Activated CD8-positive, alpha-beta memory T cell treated with anti-CD3 and anti-CD28 coated beads, Interleukin-2, amount 50 U/mL, for 24 hours (primary cell): ENCODE results near the gene ORC4.
"Not testable (repeated sequence)": the region's sequence is repeated elsewhere in the genome, so short reads cannot be mapped to it uniquely, and the experiment has no call there.

Experiments
- DNase-seq: peaks from one replicate; pipeline ENCODE4 v3.0.0-alpha.2; 2020; ENCODE audit errors: extremely low read depth

ORC4 gene

GRCh38 chr2:148014616-148015015 lies 5.9 kb downstream of the ORC4 start:
- no peak for DNase-seq

- no peak for DNase-seq
Observed at GRCh38 chr2:148013876-148014275, 6.7 kb downstream of the ORC4 start.

- not testable (repeated sequence) for DNase-seq
Observed at GRCh38 chr2:148008411-148008810, 12.1 kb downstream of the ORC4 start.

GRCh38 chr2:148007219-148007900 lies 13.2 kb downstream of the ORC4 start:
- DNase-seq: no peak

- DNase-seq: no peak
Observed at GRCh38 chr2:148006249-148007007, 14.1 kb downstream of the ORC4 start.

GRCh38 chr2:148002420-148002819 lies 18.1 kb downstream of the ORC4 start:
- DNase-seq: not testable (repeated sequence)

GRCh38 chr2:148000095-148000494 lies 20.4 kb downstream of the ORC4 start:
- no peak for DNase-seq

GRCh38 chr2:147999126-147999525 lies 21.4 kb downstream of the ORC4 start:
- no peak for DNase-seq

GRCh38 chr2:147998203-147998602 lies 22.3 kb downstream of the ORC4 start:
- no peak for DNase-seq

GRCh38 chr2:147996828-147997227 lies 23.7 kb downstream of the ORC4 start:
- no peak for DNase-seq

GRCh38 chr2:147994965-147995364 lies 25.6 kb downstream of the ORC4 start:
- DNase-seq: not testable (repeated sequence)

GRCh38 chr2:147989809-147990403 lies 30.6 kb downstream of the ORC4 start:
- DNase-seq: no peak

- DNase-seq: no peak
Observed at GRCh38 chr2:147989102-147989501, 31.4 kb downstream of the ORC4 start.

GRCh38 chr2:147980940-147981528 lies 39.5 kb downstream of the ORC4 start:
- DNase-seq: no peak

GRCh38 chr2:147977679-147978078 lies 42.9 kb downstream of the ORC4 start:
- DNase-seq: no peak

GRCh38 chr2:147976102-147976501 lies 44.4 kb downstream of the ORC4 start:
- DNase-seq: no peak

GRCh38 chr2:147968571-147968970 lies 52.0 kb downstream of the ORC4 start:
- no peak for DNase-seq

GRCh38 chr2:147952118-147952517 lies 68.4 kb downstream of the ORC4 start:
- no peak for DNase-seq

- no peak for DNase-seq
Observed at GRCh38 chr2:147945660-147946059, 74.9 kb downstream of the ORC4 start.

GRCh38 chr2:147939313-147939712 lies 81.2 kb downstream of the ORC4 start:
- DNase-seq: no peak

- no peak for DNase-seq
Observed at GRCh38 chr2:147937744-147938349, 82.7 kb downstream of the ORC4 start.
